ENCODE results near the gene CABP7. TPM values are rescaled to one million over a fixed set of nuclear protein-coding genes. Genes with fewer than 3 reads are reported as not detected.

Gene CABP7
- total RNA-seq, 1 experiment from 2014 or later = 2.1 TPM

- DNase-seq (ENCODE audit: low read depth, low spot score) (no peak), ATAC-seq (0 out of 2 replicates have a peak, but pooled peaks have one; percentile 41)
- Histone ChIP-seq H3K9me3 (ENCODE audit: control insufficient read depth, insufficient read depth, low read depth, low read length) (no peaks in the 10 kb centered on the region), H3K4me1 (ENCODE audit: control insufficient read depth, insufficient read depth, low read length) (no peaks in the 10 kb centered on the region), H3K27ac (ENCODE audit: low read length) (no peak overlapping the region), H3K36me3 (ENCODE audit: control insufficient read depth, insufficient read depth, low read length) (no peaks in the 10 kb centered on the region), H3K4me3 (ENCODE audit: low read depth in 2 of 2, low read length in 2 of 2) (no peak overlapping the region), H3K27me3 (ENCODE audit: control insufficient read depth, insufficient read depth, low read length) (no peaks in the 10 kb centered on the region)
- ChIA-PET POLR2A (no interaction called here), CTCF (no interaction called here)
- intact Hi-C loops (cut with micrococcal nuclease; ENCODE audit: unreplicated experiment) (no loop called here), in situ Hi-C loops (cut with HindIII; ENCODE audit: low pct_unique_long_range_greater_than_20kb, low sequenced_read_pairs) (no loop called here)
- no TSS peak for BruUV-seq (replicated peaks)
- TF ChIP-seq TCF7L2 (IDR thresholded peaks at IDR 0.05; ENCODE audit: low read depth, low read length) (no peak), SIN3A (IDR thresholded peaks at IDR 0.05; ENCODE audit: borderline replicate concordance, insufficient read depth, low read depth, low read length) (no peak), CTCF (IDR thresholded peaks at IDR 0.05) (no peak), POLR2AphosphoS5 (IDR thresholded peaks at IDR 0.05; ENCODE audit: low read depth, low read length) (no peak)
- TF ChIP-seq, protein P1, sequence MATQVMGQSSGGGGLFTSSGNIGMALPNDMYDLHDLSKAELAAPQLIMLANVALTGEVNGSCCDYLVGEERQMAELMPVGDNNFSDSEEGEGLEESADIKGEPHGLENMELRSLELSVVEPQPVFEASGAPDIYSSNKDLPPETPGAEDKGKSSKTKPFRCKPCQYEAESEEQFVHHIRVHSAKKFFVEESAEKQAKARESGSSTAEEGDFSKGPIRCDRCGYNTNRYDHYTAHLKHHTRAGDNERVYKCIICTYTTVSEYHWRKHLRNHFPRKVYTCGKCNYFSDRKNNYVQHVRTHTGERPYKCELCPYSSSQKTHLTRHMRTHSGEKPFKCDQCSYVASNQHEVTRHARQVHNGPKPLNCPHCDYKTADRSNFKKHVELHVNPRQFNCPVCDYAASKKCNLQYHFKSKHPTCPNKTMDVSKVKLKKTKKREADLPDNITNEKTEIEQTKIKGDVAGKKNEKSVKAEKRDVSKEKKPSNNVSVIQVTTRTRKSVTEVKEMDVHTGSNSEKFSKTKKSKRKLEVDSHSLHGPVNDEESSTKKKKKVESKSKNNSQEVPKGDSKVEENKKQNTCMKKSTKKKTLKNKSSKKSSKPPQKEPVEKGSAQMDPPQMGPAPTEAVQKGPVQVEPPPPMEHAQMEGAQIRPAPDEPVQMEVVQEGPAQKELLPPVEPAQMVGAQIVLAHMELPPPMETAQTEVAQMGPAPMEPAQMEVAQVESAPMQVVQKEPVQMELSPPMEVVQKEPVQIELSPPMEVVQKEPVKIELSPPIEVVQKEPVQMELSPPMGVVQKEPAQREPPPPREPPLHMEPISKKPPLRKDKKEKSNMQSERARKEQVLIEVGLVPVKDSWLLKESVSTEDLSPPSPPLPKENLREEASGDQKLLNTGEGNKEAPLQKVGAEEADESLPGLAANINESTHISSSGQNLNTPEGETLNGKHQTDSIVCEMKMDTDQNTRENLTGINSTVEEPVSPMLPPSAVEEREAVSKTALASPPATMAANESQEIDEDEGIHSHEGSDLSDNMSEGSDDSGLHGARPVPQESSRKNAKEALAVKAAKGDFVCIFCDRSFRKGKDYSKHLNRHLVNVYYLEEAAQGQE (IDR thresholded peaks at IDR 0.05; ENCODE audit: insufficient read depth in 1 of 2, low read depth in 2 of 2, low read length in 1 of 2) = peak; percentile 95 to 97
These were observed 2.8 kb upstream of the CABP7 start for GRCh38 chr22:29716814-29717545.

GRCh38 chr22:29717789-29718188 is 2.0 kb upstream of the CABP7 start:
- no peak overlapping the region for H3K27ac ChIP-seq (ENCODE audit: low read length)
- H3K36me3 ChIP-seq (ENCODE audit: control insufficient read depth, insufficient read depth, low read length) = no peaks in the 10 kb centered on the region
- no peaks in the 10 kb centered on the region for H3K9me3 ChIP-seq (ENCODE audit: control insufficient read depth, insufficient read depth, low read depth, low read length)
- no TSS peak for BruUV-seq (replicated peaks)
- H3K27me3 ChIP-seq (ENCODE audit: control insufficient read depth, insufficient read depth, low read length) = no peaks in the 10 kb centered on the region
- in situ Hi-C loops (cut with HindIII; ENCODE audit: low pct_unique_long_range_greater_than_20kb, low sequenced_read_pairs) = no loop called here
- no peak for TF ChIP-seq CTCF (IDR thresholded peaks at IDR 0.05)
- TF ChIP-seq TCF7L2 (IDR thresholded peaks at IDR 0.05; ENCODE audit: low read depth, low read length) = no peak
- TF ChIP-seq, protein P1 (IDR thresholded peaks at IDR 0.05; ENCODE audit: insufficient read depth in 1 of 2, low read depth in 2 of 2, low read length in 1 of 2) = no peak
- TF ChIP-seq POLR2AphosphoS5 (IDR thresholded peaks at IDR 0.05; ENCODE audit: low read depth, low read length) = no peak
- no peak for TF ChIP-seq SIN3A (IDR thresholded peaks at IDR 0.05; ENCODE audit: borderline replicate concordance, insufficient read depth, low read depth, low read length)
- no peak overlapping the region for H3K4me3 ChIP-seq (ENCODE audit: low read depth in 2 of 2, low read length in 2 of 2)
- CTCF ChIA-PET = interaction anchor here (0.6 kb wide), 1 partner anchor 181 kb away, joined by 6 read pairs; no protein-coding TSS in a partner anchor
- no peaks in the 10 kb centered on the region for H3K4me1 ChIP-seq (ENCODE audit: control insufficient read depth, insufficient read depth, low read length)
- ATAC-seq (no peak), DNase-seq (ENCODE audit: low read depth, low spot score) (no peak)
- intact Hi-C loops (cut with micrococcal nuclease; ENCODE audit: unreplicated experiment) = no loop called here
- POLR2A ChIA-PET = no interaction called here

Measured in Panc1 (cell line).